ENCODE results near the gene STXBP1. TPM values are rescaled to one million over a fixed set of nuclear protein-coding genes. Genes with fewer than 3 reads are reported as not detected.

Gene STXBP1
- total RNA-seq, 2 donors from 2014 or later = 66.2 to 87.3 TPM

DNA sequence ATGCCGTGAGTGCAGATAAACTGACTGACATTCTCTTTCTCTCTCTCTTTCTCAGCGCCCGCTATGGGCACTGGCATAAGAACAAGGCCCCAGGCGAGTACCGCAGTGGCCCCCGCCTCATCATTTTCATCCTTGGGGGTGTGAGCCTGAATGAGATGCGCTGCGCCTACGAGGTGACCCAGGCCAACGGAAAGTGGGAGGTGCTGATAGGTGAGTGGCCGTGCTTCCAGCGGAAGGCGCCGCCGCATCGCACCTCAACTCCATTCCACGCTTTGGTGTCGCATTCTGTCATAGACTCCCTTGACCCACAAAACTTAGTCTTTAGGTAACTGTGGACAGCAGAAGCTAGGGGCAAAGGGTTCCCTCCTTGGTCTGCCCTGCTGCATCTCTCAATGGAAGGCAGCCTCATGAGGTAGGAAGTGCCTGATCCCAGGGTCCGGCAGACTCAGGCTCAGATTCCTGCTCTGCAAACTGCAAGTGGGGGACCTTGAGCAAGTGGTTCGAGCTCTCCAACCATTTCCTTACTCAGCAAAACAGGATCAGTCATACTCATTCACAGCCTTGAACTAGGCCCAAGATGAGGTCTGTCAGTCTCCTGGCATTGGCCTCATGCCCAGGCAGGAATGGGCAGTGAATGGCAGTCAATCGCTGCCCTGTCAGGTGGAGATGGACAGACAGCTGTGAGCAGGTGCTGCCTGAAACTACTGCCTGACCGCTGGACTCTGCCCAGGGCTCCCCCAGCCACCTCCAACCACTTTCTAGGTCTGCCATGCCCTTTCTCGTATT, 70.5 kb downstream of the STXBP1 start:
- no peak overlapping the region for H3K4me3 ChIP-seq
- TF ChIP-seq, protein P1, sequence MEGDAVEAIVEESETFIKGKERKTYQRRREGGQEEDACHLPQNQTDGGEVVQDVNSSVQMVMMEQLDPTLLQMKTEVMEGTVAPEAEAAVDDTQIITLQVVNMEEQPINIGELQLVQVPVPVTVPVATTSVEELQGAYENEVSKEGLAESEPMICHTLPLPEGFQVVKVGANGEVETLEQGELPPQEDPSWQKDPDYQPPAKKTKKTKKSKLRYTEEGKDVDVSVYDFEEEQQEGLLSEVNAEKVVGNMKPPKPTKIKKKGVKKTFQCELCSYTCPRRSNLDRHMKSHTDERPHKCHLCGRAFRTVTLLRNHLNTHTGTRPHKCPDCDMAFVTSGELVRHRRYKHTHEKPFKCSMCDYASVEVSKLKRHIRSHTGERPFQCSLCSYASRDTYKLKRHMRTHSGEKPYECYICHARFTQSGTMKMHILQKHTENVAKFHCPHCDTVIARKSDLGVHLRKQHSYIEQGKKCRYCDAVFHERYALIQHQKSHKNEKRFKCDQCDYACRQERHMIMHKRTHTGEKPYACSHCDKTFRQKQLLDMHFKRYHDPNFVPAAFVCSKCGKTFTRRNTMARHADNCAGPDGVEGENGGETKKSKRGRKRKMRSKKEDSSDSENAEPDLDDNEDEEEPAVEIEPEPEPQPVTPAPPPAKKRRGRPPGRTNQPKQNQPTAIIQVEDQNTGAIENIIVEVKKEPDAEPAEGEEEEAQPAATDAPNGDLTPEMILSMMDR (IDR thresholded peaks at IDR 0.05) = no peak
- H3K9me3 ChIP-seq = no peaks in the 10 kb centered on the region
- H3K27me3 ChIP-seq (replicated peaks; ENCODE audit: insufficient read depth) = no peaks in the 10 kb centered on the region
- ATAC-seq (ENCODE audit: insufficient number of reproducible peaks, low FRiP score, low read depth) = no peak
- no peaks in the 10 kb centered on the region for H3K4me1 ChIP-seq (ENCODE audit: control insufficient read depth in 1 of 2, low read depth in 2 of 2)
- H3K27ac ChIP-seq = no peak overlapping the region
- DNase-seq (ENCODE audit: low spot score) = no peak
- peaks cover 27% of the 10 kb centered on the region for H3K36me3 ChIP-seq

DNA sequence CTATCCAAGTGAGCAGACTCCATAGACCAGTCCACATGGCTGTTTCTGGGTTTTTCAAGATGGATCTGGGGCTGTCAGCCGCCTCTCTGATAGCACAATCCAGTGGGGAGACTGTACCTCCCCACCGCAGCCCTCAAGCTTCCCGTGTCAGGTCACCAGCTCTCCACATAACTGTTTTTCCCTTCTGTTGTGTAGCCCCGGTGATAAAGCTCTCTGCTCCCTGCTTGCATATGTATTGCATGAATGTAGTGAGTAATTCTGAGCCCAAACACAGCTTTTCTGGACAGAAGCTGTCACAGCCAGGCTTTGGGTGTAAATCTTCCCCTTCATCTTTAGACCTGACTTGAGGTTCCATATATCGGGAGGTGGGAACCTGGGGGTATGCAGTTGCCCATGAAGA, 71.6 kb downstream of the STXBP1 start:
- ATAC-seq (ENCODE audit: insufficient number of reproducible peaks, low FRiP score, low read depth) (no peak), DNase-seq (ENCODE audit: low spot score) (no peak)
- H3K4me1 ChIP-seq (ENCODE audit: control insufficient read depth in 1 of 2, low read depth in 2 of 2) = no peaks in the 10 kb centered on the region
- H3K27me3 ChIP-seq (replicated peaks; ENCODE audit: insufficient read depth) = no peaks in the 10 kb centered on the region
- H3K4me3 ChIP-seq = no peak overlapping the region
- no peaks in the 10 kb centered on the region for H3K9me3 ChIP-seq
- H3K36me3 ChIP-seq = peaks cover 19% of the 10 kb centered on the region
- no peak overlapping the region for H3K27ac ChIP-seq
- TF ChIP-seq, protein P1 (IDR thresholded peaks at IDR 0.05) = no peak

DNA sequence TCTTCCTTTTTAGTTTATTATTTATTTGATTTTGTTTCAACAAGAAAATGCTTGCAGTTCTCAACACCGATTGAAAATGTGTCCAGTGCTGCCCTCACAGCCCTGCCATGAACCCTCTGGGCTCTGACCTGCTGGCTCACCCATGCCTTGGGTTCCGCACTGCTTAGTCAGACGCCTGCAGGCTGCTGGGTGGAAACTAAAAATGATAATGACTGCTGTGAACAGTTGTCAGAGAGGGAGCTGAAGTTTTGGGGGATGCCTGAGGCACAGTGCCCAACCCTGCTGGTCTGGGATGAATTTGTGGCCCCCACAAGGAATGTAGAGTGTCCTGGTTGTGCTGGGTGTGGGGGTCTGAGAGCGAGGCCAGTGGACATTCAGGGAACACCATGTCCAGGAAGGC, 72.5 kb downstream of the STXBP1 start:
- Histone ChIP-seq H3K36me3 (peaks cover 14% of the 10 kb centered on the region), H3K4me1 (ENCODE audit: control insufficient read depth in 1 of 2, low read depth in 2 of 2) (no peaks in the 10 kb centered on the region), H3K4me3 (no peak overlapping the region), H3K9me3 (no peaks in the 10 kb centered on the region), H3K27me3 (replicated peaks; ENCODE audit: insufficient read depth) (no peaks in the 10 kb centered on the region), H3K27ac (no peak overlapping the region)
- TF ChIP-seq, protein P1 (IDR thresholded peaks at IDR 0.05) = no peak
- DNase-seq (ENCODE audit: low spot score) (no peak), ATAC-seq (ENCODE audit: insufficient number of reproducible peaks, low FRiP score, low read depth) (no peak)

DNA sequence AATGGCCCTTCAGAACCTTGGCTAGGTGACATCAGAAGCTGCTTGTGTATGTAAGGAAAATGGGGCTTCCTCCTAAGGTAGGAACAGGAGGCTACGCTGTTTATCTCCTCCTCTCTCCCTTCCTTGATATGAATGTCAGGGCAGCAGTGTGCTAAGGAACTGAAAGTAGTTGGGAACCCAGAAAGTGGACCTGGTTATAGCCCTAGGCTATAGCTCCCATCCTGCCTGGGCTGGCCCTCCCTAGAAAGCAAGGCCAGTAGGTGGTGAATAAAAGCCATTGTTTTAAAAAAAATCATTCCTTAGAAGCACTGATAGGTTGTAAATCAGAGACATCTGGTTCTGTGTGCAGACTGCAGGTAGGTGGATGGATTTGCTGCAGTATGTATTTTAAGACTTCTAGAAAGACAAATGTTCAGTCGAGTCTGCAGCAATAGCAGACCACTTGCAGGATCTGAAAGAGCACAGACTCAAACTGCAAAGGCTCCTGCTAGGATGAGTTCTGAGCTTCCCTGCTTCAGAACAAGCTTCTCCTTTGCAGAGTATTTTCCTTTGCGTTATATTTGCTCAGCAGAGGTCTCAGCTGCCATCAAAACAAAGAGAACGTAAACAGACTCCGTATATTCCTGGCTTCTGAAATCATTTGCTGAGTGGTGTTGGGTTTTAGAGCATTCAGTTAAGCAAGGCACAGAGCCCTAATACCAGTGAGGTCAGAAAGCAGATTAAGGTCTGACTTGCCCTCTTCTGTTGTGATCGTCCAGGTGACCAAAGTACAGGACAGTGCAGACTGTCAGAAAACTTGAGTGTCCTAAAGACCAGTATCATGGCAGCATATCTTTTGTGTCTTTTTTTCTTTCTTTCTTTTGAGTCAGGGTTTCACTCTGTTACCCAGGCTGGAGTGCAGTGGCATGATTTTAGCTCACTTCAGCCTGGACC, 74.7 kb downstream of the STXBP1 start:
- H3K27ac ChIP-seq = no peak overlapping the region
- peaks cover 6% of the 10 kb centered on the region for H3K36me3 ChIP-seq

More for the DNA sequence above, 74.7 kb downstream of the STXBP1 start:
- TF ChIP-seq, protein P1 (IDR thresholded peaks at IDR 0.05) = no peak
- H3K9me3 ChIP-seq = no peaks in the 10 kb centered on the region
- no peaks in the 10 kb centered on the region for H3K4me1 ChIP-seq (ENCODE audit: control insufficient read depth in 1 of 2, low read depth in 2 of 2)
- H3K4me3 ChIP-seq = no peak overlapping the region
- no peaks in the 10 kb centered on the region for H3K27me3 ChIP-seq (replicated peaks; ENCODE audit: insufficient read depth)
- no peak for DNase-seq (ENCODE audit: low spot score)
- ATAC-seq (ENCODE audit: insufficient number of reproducible peaks, low FRiP score, low read depth) = no peak

All from thoracic aorta (tissue), 2 donors.